Measurements from ENCODE around the gene GPRC5C.

- TF ChIP-seq, protein P1, sequence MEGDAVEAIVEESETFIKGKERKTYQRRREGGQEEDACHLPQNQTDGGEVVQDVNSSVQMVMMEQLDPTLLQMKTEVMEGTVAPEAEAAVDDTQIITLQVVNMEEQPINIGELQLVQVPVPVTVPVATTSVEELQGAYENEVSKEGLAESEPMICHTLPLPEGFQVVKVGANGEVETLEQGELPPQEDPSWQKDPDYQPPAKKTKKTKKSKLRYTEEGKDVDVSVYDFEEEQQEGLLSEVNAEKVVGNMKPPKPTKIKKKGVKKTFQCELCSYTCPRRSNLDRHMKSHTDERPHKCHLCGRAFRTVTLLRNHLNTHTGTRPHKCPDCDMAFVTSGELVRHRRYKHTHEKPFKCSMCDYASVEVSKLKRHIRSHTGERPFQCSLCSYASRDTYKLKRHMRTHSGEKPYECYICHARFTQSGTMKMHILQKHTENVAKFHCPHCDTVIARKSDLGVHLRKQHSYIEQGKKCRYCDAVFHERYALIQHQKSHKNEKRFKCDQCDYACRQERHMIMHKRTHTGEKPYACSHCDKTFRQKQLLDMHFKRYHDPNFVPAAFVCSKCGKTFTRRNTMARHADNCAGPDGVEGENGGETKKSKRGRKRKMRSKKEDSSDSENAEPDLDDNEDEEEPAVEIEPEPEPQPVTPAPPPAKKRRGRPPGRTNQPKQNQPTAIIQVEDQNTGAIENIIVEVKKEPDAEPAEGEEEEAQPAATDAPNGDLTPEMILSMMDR (IDR thresholded peaks at IDR 0.05) = no peak
- TF ChIP-seq POLR2A (IDR thresholded peaks at IDR 0.05) = no peak
Observed at GRCh38 chr17:74432766-74433391, 991 bp downstream of the GPRC5C start.
